Measurements from ENCODE around the gene MS4A6E.
"Not testable (repeated sequence)": the region's sequence is repeated elsewhere in the genome, so short reads cannot be mapped to it uniquely, and the experiment has no call there.

Gene MS4A6E

DNA sequence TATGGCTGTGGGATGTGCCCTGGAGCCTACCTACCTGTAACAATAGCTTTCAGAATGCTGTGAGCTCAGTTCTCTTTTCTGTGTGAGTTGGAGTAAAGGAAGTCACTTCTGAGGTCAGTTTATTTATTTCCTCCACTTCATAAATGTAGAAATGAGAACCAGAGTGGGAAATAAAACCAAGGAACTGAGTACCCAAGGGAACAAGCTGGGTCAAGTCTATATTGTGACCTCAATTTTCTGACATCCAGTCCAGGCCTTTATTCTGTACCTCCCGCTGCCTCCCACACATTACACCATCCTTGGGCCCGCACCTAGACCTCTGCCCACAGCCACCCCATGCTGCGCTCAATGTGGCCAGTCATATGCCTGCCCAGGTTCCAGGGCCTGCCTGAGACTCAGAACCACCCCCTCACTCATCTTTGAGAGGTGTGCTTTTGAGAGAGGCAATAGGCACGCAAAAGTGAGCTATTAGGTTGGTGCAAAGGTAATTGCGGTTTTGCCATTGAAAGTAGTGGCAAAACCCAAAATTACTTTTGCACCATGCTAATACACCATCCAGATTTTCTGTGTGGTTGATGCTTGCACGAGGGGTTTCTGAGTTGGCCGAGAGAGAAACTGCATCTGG lies 9.8 kb downstream of the MS4A6E start:
- no peak for DNase-seq (ENCODE audit: low read depth in 2 of 2)

DNA sequence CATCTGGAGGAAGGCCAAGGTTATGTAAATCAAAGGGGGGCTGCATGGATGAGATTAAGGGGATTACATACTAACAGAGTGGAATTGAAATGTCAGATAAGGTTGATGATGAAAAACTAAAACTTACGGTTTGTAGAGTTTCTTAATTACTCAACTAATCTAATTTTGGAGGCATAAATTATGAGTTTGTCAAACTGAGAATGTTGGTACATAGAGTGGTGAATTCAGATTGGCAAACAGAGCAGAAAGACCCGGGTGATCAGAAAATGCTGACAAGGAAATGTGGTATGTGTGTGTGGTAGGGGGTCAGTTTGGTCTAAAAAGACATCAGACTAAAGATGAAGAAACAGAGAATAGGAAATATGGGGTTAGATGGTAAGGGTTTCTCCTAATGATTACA lies 11.0 kb downstream of the MS4A6E start:
- no peak for DNase-seq (ENCODE audit: low read depth in 2 of 2)

DNA sequence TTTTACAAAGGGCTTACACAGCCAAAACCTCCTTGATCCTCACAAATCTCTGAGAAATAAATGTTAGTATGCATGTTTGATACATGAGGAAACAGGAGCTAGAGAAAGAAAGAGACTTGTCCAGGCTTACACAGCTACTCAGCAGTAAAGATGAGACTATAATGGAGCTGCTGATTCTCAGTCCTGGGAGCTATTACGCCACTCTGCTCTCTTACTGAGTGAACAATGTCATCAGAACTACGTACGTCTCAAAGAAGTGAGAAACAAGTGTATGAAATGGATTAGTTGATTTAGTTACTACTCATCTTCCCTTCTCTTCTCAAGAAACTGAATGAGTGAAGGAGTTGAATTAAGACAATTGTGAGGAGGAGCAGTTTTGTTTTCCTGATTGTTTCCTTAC lies 12.3 kb downstream of the MS4A6E start:
- DNase-seq (ENCODE audit: low read depth in 2 of 2) = no peak

DNA sequence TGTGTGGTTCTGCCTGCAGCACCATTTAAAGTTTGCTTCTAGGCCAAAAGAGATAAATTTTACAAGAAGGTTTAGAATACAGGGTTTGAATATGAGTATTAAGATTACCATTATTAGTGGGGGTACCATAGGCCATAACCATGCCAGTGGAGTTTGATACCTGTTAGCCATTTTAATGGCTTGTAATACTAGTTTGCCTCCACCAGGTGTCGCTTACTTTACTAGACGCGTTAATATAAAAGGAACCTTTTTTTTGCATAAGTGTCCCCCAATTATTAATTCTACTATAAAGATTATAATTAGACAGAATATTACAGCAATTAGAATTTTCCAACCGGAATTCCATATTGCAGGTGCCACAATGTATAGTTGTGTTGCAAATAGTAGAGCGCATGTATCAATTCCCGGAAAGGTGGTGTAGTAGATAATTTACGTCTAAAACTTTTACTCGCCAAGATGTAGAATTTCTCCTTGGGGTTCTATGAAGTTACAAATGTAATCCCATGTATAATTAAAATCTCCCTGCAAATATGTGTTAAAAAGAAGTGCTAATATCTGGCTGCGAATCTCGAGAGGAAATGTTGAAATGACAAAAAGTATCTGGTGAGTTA lies 16.1 kb downstream of the MS4A6E start:
- DNase-seq (ENCODE audit: low read depth in 2 of 2) = no peak

DNA sequence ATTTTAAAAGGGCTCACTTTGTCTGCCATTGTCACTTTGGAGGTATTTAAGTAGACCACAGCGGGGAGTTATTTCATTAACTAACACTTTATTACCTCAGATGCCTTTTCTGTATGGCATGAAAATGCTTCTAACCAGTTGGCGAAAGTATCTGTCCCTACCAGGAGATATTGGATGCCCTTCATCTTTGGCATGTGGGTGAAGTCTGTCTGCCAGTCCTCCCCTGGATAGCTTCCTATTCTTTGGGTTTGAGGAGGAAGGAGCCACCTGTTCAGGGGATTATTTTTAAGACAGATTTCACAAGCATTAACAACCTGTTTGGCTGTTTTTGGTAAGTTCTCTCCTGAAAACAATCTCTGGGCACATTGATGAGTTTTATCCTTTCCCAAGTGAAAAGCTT lies 17.1 kb downstream of the MS4A6E start:
- no peak for DNase-seq (ENCODE audit: low read depth in 2 of 2)

DNA sequence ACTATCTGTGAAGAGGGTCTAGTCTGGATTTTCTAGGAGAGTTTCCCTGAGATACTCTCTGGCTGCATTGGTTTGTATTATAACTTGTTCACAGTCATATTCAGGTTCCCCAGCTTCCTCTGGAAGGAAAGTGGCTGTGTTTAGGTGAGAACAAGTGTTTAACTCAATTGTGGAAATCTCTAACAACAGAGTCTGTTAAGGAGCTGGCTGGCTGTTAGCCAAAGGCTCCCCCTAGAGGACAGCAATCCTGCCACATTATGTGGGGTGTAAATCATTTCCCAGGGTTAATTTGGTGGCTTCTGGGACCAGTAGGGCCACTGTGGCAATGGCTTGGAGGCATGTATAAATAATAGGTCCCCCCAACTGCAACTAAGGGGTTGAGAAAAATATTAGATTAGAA lies 18.4 kb downstream of the MS4A6E start:
- DNase-seq (ENCODE audit: low read depth in 2 of 2) = peak in 1 of 2 donors; percentile 2

DNA sequence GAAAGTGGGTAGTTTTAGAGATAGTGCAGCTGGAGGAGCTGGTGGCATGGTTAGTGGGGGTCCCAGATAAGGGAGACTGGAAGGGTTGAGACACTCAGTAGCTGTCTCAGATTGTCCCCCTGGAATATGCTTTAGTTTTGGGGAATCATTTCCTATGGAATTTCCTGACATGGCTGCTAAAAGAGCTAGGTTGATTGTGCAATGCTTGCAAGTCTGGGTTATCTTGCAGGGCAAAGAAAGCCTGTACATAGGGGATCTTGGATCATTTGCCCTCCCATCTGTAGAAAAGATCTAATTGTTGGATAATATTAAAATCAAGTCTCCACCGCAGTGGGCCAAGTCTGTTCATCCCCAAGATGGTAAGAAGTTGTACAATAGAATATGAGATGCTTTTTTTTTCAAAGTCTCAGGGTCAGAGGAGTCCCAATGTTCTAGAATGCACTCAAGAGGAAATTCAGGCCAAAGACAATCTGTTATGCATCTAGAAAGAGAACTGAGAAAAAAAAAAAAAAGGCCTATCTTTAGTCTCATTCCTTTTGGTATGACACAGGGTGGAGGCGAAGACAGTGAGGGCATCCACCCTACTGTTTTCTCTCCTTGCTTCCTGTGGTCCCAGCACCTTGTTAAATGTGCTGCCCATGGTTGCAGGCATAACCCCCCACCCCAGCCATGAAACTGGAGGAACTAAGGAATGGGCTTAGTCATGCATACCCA lies 20.2 kb downstream of the MS4A6E start:
- DNase-seq (ENCODE audit: low read depth in 2 of 2) = no peak

GRCh38 chr11:60348116-60348515 lies 21.1 kb downstream of the MS4A6E start:
- no peak for DNase-seq (ENCODE audit: low read depth in 2 of 2)

- no peak for DNase-seq (ENCODE audit: low read depth in 2 of 2)
Measured at GRCh38 chr11:60349990-60350389, 22.9 kb downstream of the MS4A6E start.

GRCh38 chr11:60357771-60358170 lies 30.7 kb downstream of the MS4A6E start:
- no peak for DNase-seq (ENCODE audit: low read depth in 2 of 2)

- no peak for DNase-seq (ENCODE audit: low read depth in 2 of 2)
Measured at GRCh38 chr11:60360621-60361020, 33.6 kb downstream of the MS4A6E start.

DNA sequence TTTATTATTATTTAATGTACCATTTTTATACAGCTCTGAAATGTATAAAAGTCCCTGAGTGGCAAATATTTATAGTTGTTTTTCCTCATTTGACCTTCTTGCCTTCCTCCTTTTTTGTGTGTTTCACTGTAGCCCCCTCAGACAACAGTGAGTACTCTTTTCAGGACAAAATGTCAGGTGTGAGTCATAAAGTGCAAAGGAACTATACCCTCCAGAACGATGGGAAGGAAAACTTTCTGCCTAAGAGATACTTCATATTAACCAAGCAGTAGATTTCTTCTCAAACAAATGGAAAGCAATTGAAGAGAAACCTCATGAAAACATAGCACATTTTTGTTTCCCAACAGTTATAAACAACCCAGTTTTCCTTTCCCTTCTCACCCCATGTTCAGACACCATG lies 35.2 kb downstream of the MS4A6E start:
- no peak for DNase-seq (ENCODE audit: low read depth in 2 of 2)

- peak; percentile 34 to 49 for DNase-seq (ENCODE audit: low read depth in 2 of 2)
Measured at GRCh38 chr11:60363542-60364470, 36.8 kb downstream of the MS4A6E start.

- DNase-seq (ENCODE audit: low read depth in 2 of 2) = not testable (repeated sequence)
Measured at GRCh38 chr11:60366262-60366904, 39.3 kb downstream of the MS4A6E start.

DNA sequence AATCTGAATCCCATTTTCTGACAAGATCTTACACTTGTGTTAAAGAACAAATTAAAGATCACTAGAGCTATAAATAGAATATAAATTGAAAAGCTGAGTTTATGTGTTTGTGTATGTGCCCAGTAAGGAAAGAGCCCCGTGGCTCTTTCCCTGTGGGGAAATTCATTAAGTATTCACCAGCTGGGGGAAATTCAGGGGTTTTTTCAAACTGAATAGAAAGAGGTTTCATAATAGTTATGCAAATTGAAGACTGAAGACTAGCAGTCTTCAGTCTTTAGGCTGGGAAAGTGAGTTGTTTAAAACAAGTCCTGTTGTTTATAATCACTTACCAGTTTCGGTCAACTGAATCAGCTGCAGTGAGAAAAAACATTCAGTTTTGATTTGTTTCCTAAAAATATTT lies 40.0 kb downstream of the MS4A6E start:
- no peak for DNase-seq (ENCODE audit: low read depth in 2 of 2)

GRCh38 chr11:60367896-60368295 lies 40.8 kb downstream of the MS4A6E start:
- DNase-seq (ENCODE audit: low read depth in 2 of 2) = no peak

DNA sequence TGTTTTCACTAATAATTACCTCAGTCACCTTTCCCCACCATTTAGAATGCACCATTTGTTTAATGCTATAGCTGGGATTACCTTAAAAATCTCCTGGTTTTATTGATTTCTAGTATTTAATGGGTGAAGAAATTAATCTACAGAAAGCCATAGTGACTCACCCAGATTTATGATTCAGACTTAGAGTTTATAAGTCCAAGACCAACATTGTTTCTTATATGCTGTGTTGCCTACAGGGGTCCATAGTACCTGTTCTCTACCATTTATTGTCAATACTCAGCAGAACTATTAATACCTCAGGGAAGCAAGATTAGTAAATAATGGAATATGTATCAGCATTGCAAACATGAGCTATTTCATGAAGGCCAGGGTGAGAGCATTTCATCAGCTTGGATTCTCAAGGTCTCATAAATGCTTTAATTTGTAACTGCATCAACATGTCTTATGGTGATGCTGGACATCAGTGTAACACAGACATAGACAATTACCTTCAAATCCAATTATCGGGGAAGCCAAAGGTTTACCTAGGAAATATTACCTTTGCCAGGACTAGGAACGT lies 43.3 kb downstream of the MS4A6E start:
- DNase-seq (ENCODE audit: low read depth in 2 of 2) = no peak

GRCh38 chr11:60370811-60371298 lies 43.8 kb downstream of the MS4A6E start:
- DNase-seq (ENCODE audit: low read depth in 2 of 2) = no peak

GRCh38 chr11:60371386-60371785 lies 44.3 kb downstream of the MS4A6E start:
- no peak for DNase-seq (ENCODE audit: low read depth in 2 of 2)

GRCh38 chr11:60371854-60372253 lies 44.8 kb downstream of the MS4A6E start:
- no peak for DNase-seq (ENCODE audit: low read depth in 2 of 2)

- DNase-seq (ENCODE audit: low read depth in 2 of 2) = no peak
Measured at GRCh38 chr11:60372767-60373166, 45.7 kb downstream of the MS4A6E start.

All from activated CD4-positive, alpha-beta T cell treated with anti-CD3 and anti-CD28 coated beads for 24 hours (primary cell).